HFFc6 (cell line): ENCODE results near the gene LONP2. TPM values are rescaled to one million over a fixed set of nuclear protein-coding genes. Genes with fewer than 3 reads are reported as not detected.

Experiments
- total RNA-seq, 6 experiments: library from RNA; stranded (reverse); fragmentation: NEBNext Ultra II Directional; extraction: Animal tissue kit (Norgen Biotek cat#: 25700); gene quantifications; 2 replicates in 1 of 6; 3 replicates in 5 of 6; pipeline ENCODE4 v1.2.3, GENCODE V29; 2021

Gene LONP2
- total RNA-seq, 6 experiments from 2014 or later: 64.3 to 80.1 (median 72.8) TPM

Other genes starting within 250 kb of the LONP2 start
- not detected for gene ABCC12, start 88.3 kb upstream of the LONP2 start, total RNA-seq
- gene ABCC11, start 3.2 kb downstream of the LONP2 start, total RNA-seq: under 1 TPM in 3 of 6 experiments, not detected in 3; 0.05 to 0.26 (median 0.12) TPM
- 10 to 100 TPM in 4 of 6 experiments, 1 to 10 TPM in 2; 8.8 to 11.9 (median 10.2) TPM for gene SIAH1, start 141.1 kb downstream of the LONP2 start, total RNA-seq